Kidney (tissue), 14 donors: ENCODE measurements around the gene SULF2. TPM values are rescaled to one million over a fixed set of nuclear protein-coding genes. Genes with fewer than 3 reads are reported as not detected.

ENCODE experiments used
- DNase-seq, 5 donors: peaks; one replicate each; pipeline ENCODE4 v3.0.0-alpha.2; 2013 to 2020
- FAIRE-seq: peaks from 2 replicates; lab custom pipeline; 2012; peaks lifted over from hg19 to GRCh38; lab: Jason Lieb, UNC
- H3K27ac ChIP-seq, 2 donors: one replicate each; pipeline ENCODE4 v1.7.0; 2013; ENCODE audit warnings: low read depth in 2 of 2, low read length in 2 of 2, inconsistent platforms in 1 of 2
- H3K27me3 ChIP-seq: one replicate; pipeline ENCODE4 v1.7.1; 2013; ENCODE audit warnings: low read length, inconsistent platforms; ENCODE audit not compliant: control insufficient read depth, insufficient read depth
- H3K36me3 ChIP-seq, 3 donors: one replicate each; pipeline versions ENCODE4 v1.7.0 to v1.7.1; 2013; ENCODE audit warnings: low read length in 3 of 3, control low read depth in 1 of 3, inconsistent platforms in 1 of 3; ENCODE audit not compliant: insufficient read depth in 3 of 3, control insufficient read depth in 2 of 3
- H3K4me1 ChIP-seq, 3 donors: one replicate each; pipeline versions ENCODE4 v1.7.0 to v1.7.1; 2013; ENCODE audit warnings: low read length in 3 of 3, inconsistent platforms in 1 of 3, low read depth in 1 of 3; ENCODE audit not compliant: control insufficient read depth in 2 of 3, insufficient read depth in 2 of 3
- H3K4me3 ChIP-seq, 3 donors: one replicate each; pipeline versions ENCODE4 v1.7.0 to v1.8.1; 2013; ENCODE audit warnings: low read length in 3 of 3, control low read depth in 1 of 3, inconsistent platforms in 1 of 3
- H3K9ac ChIP-seq, 3 donors: one replicate each; pipeline versions ENCODE4 v1.7.0 to v1.7.1; 2013; ENCODE audit warnings: low read length in 3 of 3, control low read depth in 1 of 3, inconsistent platforms in 1 of 3
- H3K9me3 ChIP-seq, 3 donors: one replicate each; pipeline versions ENCODE4 v1.7.0 to v1.7.1; 2013; ENCODE audit warnings: low read length in 3 of 3, control low read depth in 1 of 3, inconsistent platforms in 1 of 3; ENCODE audit not compliant: control insufficient read depth in 2 of 3, insufficient read depth in 1 of 3
- CTCF ChIP-seq: IDR thresholded peaks from 3 replicates; pipeline ENCODE4 v1.5.1; 2012; ENCODE audit warnings: mild to moderate bottlenecking, moderate library complexity, borderline replicate concordance; ENCODE audit not compliant: insufficient read depth; ENCODE audit errors: extremely low read depth
- intact Hi-C: fragments of 100-400 bp; cut with DNase I; formaldehyde crosslinking; loops from one replicate; pipeline ENCODE4 v1.11.1; 2022
- polyA plus RNA-seq: library from polyadenylated mRNA; stranded (reverse); fragments of 350-450 nt; fragmentation: Illumina TruSeq; extraction: RNeasy Lipid Tissue Mini Kit (QIAGEN cat#74804); gene quantifications from one replicate; pipeline ENCODE4 v1.2.3, GENCODE V29; 2014; ENCODE audit warnings: low read depth, low replicate concordance; ENCODE audit not compliant: insufficient read depth
- total RNA-seq: library from RNA; stranded (reverse); fragmentation: NEBNext Ultra II Directional; extraction: Animal tissue kit (Norgen Biotek cat#: 25700); gene quantifications from one replicate; pipeline ENCODE4 v1.2.1, GENCODE V29; 2021
- donor health status: control.
- donor health status: control.
- donor health status: control.
- donor health status: control.
- donor health status: control.
- donor health status: DM: yes; HTN: yes; CAD: no.
- donor health status: Normal renal cell carcinoma (clear cell type).

Gene SULF2
- total and polyA plus RNA-seq, 2 donors from 2014 or later: 85.1 to 257 TPM

- DNase-seq (no peak), FAIRE-seq (no peak)
- Histone ChIP-seq H3K36me3 (no peaks in the 10 kb centered on the region), H3K4me3 (no peak overlapping the region), H3K4me1 (no peaks in the 10 kb centered on the region), H3K27me3 (no peaks in the 10 kb centered on the region), H3K27ac (no peak overlapping the region), H3K9ac (no peak overlapping the region), H3K9me3 (peaks cover 0 to 8% (median 5%) of the 10 kb centered on the region in 3 donors)
- intact Hi-C loops: no loop called here
- no peak for TF ChIP-seq CTCF
These were observed 29.5 kb upstream of the SULF2 start for GRCh38 chr20:47814632-47815415.

- H3K27ac ChIP-seq: no peak overlapping the region
These were observed 25.6 kb upstream of the SULF2 start for GRCh38 chr20:47810721-47811347.

DNA sequence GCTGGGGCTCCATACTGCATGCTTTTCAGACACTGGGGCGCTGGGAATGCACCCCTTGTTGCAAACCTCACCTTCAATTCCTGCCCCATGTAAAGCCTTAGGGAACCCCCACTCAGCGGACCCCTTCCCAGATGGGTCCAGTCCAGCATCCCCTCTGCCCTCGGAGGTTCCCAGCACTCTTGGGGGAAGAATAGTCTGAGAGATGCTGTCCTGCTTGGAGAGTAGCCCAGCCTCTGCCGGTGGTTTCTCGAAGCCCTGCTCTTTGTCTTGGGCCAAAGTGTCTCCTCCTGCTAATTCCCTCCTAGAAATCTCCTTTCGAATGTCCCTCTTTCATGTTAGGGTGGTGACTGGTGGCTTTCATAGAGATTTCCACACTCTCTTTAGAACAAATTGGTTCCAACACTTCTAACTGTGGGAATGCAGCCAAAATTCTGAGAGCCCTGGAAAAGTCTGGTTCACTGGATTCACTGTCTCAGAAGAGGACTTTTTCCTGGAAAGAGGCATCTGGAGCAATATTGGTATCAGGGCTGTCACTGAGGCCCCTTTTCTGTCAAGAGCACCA is 24.9 kb upstream of the SULF2 start:
- DNase-seq: peak in 1 of 5 donors; percentile 41
- no peak for TF ChIP-seq CTCF
- intact Hi-C loops: no loop called here
- Histone ChIP-seq H3K4me3 (no peak overlapping the region), H3K27ac (no peak overlapping the region), H3K9ac (no peak overlapping the region), H3K9me3 (peaks cover 0 to 8% (median 5%) of the 10 kb centered on the region in 3 donors), H3K36me3 (no peaks in the 10 kb centered on the region), H3K4me1 (no peaks in the 10 kb centered on the region), H3K27me3 (no peaks in the 10 kb centered on the region)
- FAIRE-seq: no peak

More at GRCh38 chr20:47810721-47811347, 25.6 kb upstream of the SULF2 start:
- Histone ChIP-seq H3K9ac (no peak overlapping the region), H3K4me1 (no peaks in the 10 kb centered on the region), H3K36me3 (no peaks in the 10 kb centered on the region), H3K4me3 (no peak overlapping the region), H3K9me3 (peaks cover 0 to 8% (median 5%) of the 10 kb centered on the region in 3 donors), H3K27me3 (no peaks in the 10 kb centered on the region)
- no peak for FAIRE-seq
- DNase-seq: no peak
- intact Hi-C loops: no loop called here
- TF ChIP-seq CTCF: no peak
